ENCODE results near the gene FRY.

- TF ChIP-seq ELF4 (IDR thresholded peaks at IDR 0.05) (no peak), FOXM1 (IDR thresholded peaks at IDR 0.05; ENCODE audit: borderline replicate concordance) (no peak), ARNT (IDR thresholded peaks at IDR 0.05) (no peak), SP1 (IDR thresholded peaks at IDR 0.05) (no peak), FOXA1 (IDR thresholded peaks at IDR 0.05) (no peak), FOXK2 (IDR thresholded peaks at IDR 0.05) (no peak), L3MBTL2 (conservative IDR thresholded peaks at IDR 0.05) (no peak), HDGF (IDR thresholded peaks at IDR 0.05; ENCODE audit: borderline replicate concordance) (no peak), SUZ12 (IDR thresholded peaks at IDR 0.05) (no peak), NFRKB (IDR thresholded peaks at IDR 0.05) (no peak), PKNOX1 (IDR thresholded peaks at IDR 0.05) (no peak), BHLHE40 (IDR thresholded peaks at IDR 0.05; ENCODE audit: borderline replicate concordance) (no peak)
These were observed 35.0 kb upstream of the FRY start for GRCh38 chr13:31996601-31997000.
